GM12865 (cell line): ENCODE data around the gene SLCO4A1.

ENCODE experiments used
- DNase-seq: peaks from one replicate; pipeline ENCODE4 v3.0.0; 2010; ENCODE audit warnings: low read depth
- H3K4me3 ChIP-seq: 2 replicates; pipeline ENCODE4 v1.5.1; 2011; ENCODE audit warnings: mild to moderate bottlenecking, low read depth, low read length, control low read depth
- CTCF ChIP-seq: IDR thresholded peaks from 2 replicates; pipeline ENCODE4 v1.5.1; 2011; ENCODE audit warnings: low read length, control low read depth, low read depth, inconsistent platforms; ENCODE audit not compliant: insufficient read depth; ENCODE audit errors: missing control alignments

SLCO4A1 gene

GRCh38 chr20:62638679-62639406 lies 3.5 kb upstream of the SLCO4A1 start:
- DNase-seq, result no peak
- TF ChIP-seq CTCF, result no peak
- H3K4me3 ChIP-seq, result no peak overlapping the region

GRCh38 chr20:62639765-62640164 lies 2.5 kb upstream of the SLCO4A1 start:
- DNase-seq, result no peak
- no peak for TF ChIP-seq CTCF

GRCh38 chr20:62640870-62641269 lies 1.4 kb upstream of the SLCO4A1 start:
- no peak for DNase-seq
- no peak for TF ChIP-seq CTCF

More at GRCh38 chr20:62639765-62640164, 2.5 kb upstream of the SLCO4A1 start:
- H3K4me3 ChIP-seq, result no peak overlapping the region

DNA sequence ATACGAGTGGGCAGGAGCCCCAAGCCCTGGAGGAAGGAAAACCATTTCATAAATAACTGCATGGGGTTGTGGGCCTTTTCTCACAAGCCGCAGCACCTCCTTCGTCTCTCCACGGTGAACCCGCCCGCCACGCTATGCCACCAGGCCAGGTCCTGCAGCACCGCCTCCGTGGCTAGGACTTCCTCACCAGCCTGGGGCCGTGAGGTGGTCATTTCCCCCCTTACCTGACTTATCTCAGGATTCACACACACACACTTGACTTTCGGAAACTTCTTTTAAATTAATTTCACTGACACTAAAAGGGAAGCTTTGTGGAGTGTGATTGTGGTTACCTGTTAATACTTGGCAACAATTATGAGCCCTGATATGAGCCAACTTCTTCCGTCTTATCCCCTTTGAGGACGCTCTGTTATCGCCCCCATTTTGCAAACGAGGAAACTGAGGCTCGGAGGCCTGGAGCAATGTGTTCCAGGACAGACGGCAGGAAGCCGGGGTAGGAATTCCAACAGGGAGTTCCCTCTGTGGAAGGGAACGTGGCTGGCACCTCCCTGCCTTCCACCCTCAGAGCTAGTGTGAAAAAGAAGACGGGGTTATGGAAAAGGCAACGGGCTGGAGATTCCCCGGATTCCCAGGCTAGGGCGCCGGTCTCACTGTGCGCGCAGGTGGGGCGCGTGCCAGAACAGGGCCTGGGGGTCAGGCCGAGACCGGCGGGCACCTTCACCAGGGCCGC lies 817 bp upstream of the SLCO4A1 start:
- DNase-seq, result no peak
- H3K4me3 ChIP-seq, result peak overlapping the region; percentile 69
- no peak for TF ChIP-seq CTCF

More at GRCh38 chr20:62640870-62641269, 1.4 kb upstream of the SLCO4A1 start:
- no peak overlapping the region for H3K4me3 ChIP-seq

- peak overlapping the region; percentile 69 for H3K4me3 ChIP-seq
- DNase-seq, result peak; percentile 58
- TF ChIP-seq CTCF, result no peak
Measured at GRCh38 chr20:62642666-62643520, 590 bp downstream of the SLCO4A1 start.

- DNase-seq, result no peak
- no peak for TF ChIP-seq CTCF
- peak overlapping the region; percentile 69 for H3K4me3 ChIP-seq
Measured at GRCh38 chr20:62643521-62644043, 1.3 kb downstream of the SLCO4A1 start.
